K562 (cell line): ENCODE measurements around the gene ZNF277. TPM values are rescaled to one million over a fixed set of nuclear protein-coding genes. Genes with fewer than 3 reads are reported as not detected.

Source experiments
- ATAC-seq: fragments of 200-7000 bp; cut with Tn5 transposase; 3 replicates; pipeline ENCODE4 v1.9.1; 2020; ENCODE audit warnings: moderate library complexity
- BruUV-seq: library from RNA; stranded (reverse); fragments of 400-500 nt; replicated peaks from 2 replicates; lab custom pipeline; 2021; lab: Mats Ljungman, UMichigan
- CTCF ChIA-PET: fragments of 300-600 bp; formaldehyde crosslinking; extraction: SDS; loops from one replicate; lab custom pipeline; 2021; ENCODE audit warnings: low intra/inter-chr PET ratio; lab: Yijun Ruan, JAX
- POLR2A ChIA-PET: fragments of 300-600, 350-650 bp; sonication (Branson Sonifier 250); formaldehyde crosslinking; extraction: SDS; loops from one replicate; lab custom pipeline; 2021; ENCODE audit warnings: antibody characterized with exemption, inconsistent platforms; lab: Yijun Ruan, JAX
- DNase-seq, 4 experiments: peaks; one replicate each; pipeline versions ENCODE4 v3.0.0 to v3.0.0-alpha.2; 2011 to 2018; ENCODE audit warnings: low spot score in 3 of 4, mixed read lengths in 3 of 4; ENCODE audit errors: extremely low read depth in 1 of 4
- FAIRE-seq: peaks from 2 replicates; lab custom pipeline; 2011; peaks lifted over from hg19 to GRCh38; lab: Jason Lieb, UNC
- H2AFZ ChIP-seq: 2 replicates; pipeline ENCODE4 v1.6.0; 2011; ENCODE audit warnings: low read depth, low read length, control low read depth, inconsistent platforms
- H3K27ac ChIP-seq: fragments of 200-600 bp; 3 replicates; pipeline ENCODE4 v1.8.0; 2011; ENCODE audit warnings: low read depth, mild to moderate bottlenecking, control low read depth, inconsistent platforms, low read length, moderate library complexity, mixed read lengths; ENCODE audit errors: extremely low read depth
- H3K27me3 ChIP-seq, 2 experiments: fragments of 300-600 bp in 1 of 2; 2 replicates in 1 of 2; 3 replicates in 1 of 2; pipeline versions ENCODE4 v1.6.0 to v1.8.0; 2011; ENCODE audit warnings: inconsistent platforms in 2 of 2, low read length in 2 of 2, mild to moderate bottlenecking in 1 of 2, mixed read lengths in 1 of 2, moderate library complexity in 1 of 2; ENCODE audit not compliant: control insufficient read depth in 2 of 2, insufficient read depth in 2 of 2
- H3K36me3 ChIP-seq: fragments of 300-600 bp; 3 replicates; pipeline ENCODE4 v1.8.0; 2011; ENCODE audit warnings: mild to moderate bottlenecking, low read length, inconsistent platforms; ENCODE audit not compliant: control insufficient read depth, insufficient read depth
- H3K4me1 ChIP-seq, 2 experiments: fragments of 200-600 bp in 1 of 2; replicated peaks in 1 of 2; 2 replicates in 1 of 2; 3 replicates in 1 of 2; pipeline versions ENCODE4 v1.5.1 to v1.8.0; 2011; ENCODE audit warnings: inconsistent platforms in 2 of 2, low read length in 2 of 2, mild to moderate bottlenecking in 1 of 2, mixed read lengths in 1 of 2, moderate library complexity in 1 of 2; ENCODE audit not compliant: control insufficient read depth in 2 of 2, insufficient read depth in 2 of 2
- H3K4me2 ChIP-seq: 2 replicates; pipeline ENCODE4 v1.6.1; 2011; ENCODE audit warnings: low read length, control low read depth, inconsistent platforms, mixed read lengths; ENCODE audit not compliant: insufficient read depth
- H3K4me3 ChIP-seq: fragments of 200-600 bp; sonication (generic), shearing (Covaris generic); 2 replicates; pipeline ENCODE4 v1.5.1; 2016; ENCODE audit warnings: control low read depth, inconsistent platforms
- H3K79me2 ChIP-seq: fragments of 200-600 bp; 3 replicates; pipeline ENCODE4 v1.8.0; 2011; ENCODE audit warnings: low read length, inconsistent platforms; ENCODE audit not compliant: control insufficient read depth, insufficient read depth
- H3K9ac ChIP-seq, 2 experiments: 2 replicates each; pipeline versions ENCODE4 v1.6.0 to v1.6.1; 2011; ENCODE audit warnings: low read depth in 2 of 2, low read length in 2 of 2, control low read depth in 1 of 2, inconsistent platforms in 1 of 2, mild to moderate bottlenecking in 1 of 2, mixed read lengths in 1 of 2; ENCODE audit not compliant: insufficient read depth in 1 of 2
- H3K9me1 ChIP-seq: one replicate; pipeline ENCODE4 v1.6.0; 2011; ENCODE audit warnings: inconsistent platforms, mild to moderate bottlenecking, low read length, moderate library complexity; ENCODE audit not compliant: control insufficient read depth, insufficient read depth
- H3K9me3 ChIP-seq: replicated peaks from 2 replicates; pipeline ENCODE4 v1.5.1; 2011; ENCODE audit warnings: low read depth, low read length, inconsistent platforms; ENCODE audit not compliant: control insufficient read depth, insufficient read depth
- H4K20me1 ChIP-seq: replicated peaks from 2 replicates; pipeline ENCODE4 v1.6.1; 2011; ENCODE audit warnings: low read length, inconsistent platforms, mixed read lengths; ENCODE audit not compliant: control insufficient read depth, insufficient read depth
- CBX3 ChIP-seq, 2 experiments: IDR thresholded peaks; 1 replicate in 1 of 2; 2 replicates in 1 of 2; pipeline ENCODE4 v1.6.1; 2012; ENCODE audit warnings: inconsistent platforms in 2 of 2, low read length in 2 of 2, borderline replicate concordance in 1 of 2, control low read depth in 1 of 2
- NFIC ChIP-seq: fragments of 450-650 bp; IDR thresholded peaks from 2 replicates; pipeline ENCODE4 v1.6.1; 2017; ENCODE audit warnings: mild to moderate bottlenecking, inconsistent platforms
- SAFB ChIP-seq: fragments of 200-400 bp; formaldehyde crosslinking; IDR thresholded peaks from 2 replicates; pipeline ENCODE4 v1.6.1; 2017; ENCODE audit warnings: low read depth, low read length, borderline replicate concordance
- ZNF561 ChIP-seq: fragments of 450-650 bp; formaldehyde crosslinking; conservative IDR thresholded peaks from 2 replicates; pipeline ENCODE4 v1.4.0; 2020; ENCODE audit warnings: mild to moderate bottlenecking, moderate library complexity
- WGBS: fragments of 100-300 bp; shearing (Covaris generic); methylation state at CpG from one replicate; pipeline ENCODE4 v1.1.6; 2016; ENCODE audit warnings: low coverage, mixed read lengths; ENCODE audit not compliant: insufficient coverage; ENCODE audit errors: missing lambda C conversion rate; 5-methylcytosine and 5-hydroxymethylcytosine counted together
- in situ Hi-C: fragments of 300-500 bp; cut with MboI; formaldehyde crosslinking; loops from 4 replicates; pipeline ENCODE4 v1.15.0; 2018; ENCODE audit warnings: inconsistent platforms, mixed read lengths
- intact Hi-C: fragments of 100-400 bp; cut with micrococcal nuclease; formaldehyde crosslinking; loops from 2 replicates; pipeline ENCODE4 v1.14.2; 2022
- polyA plus RNA-seq, 8 experiments: library from polyadenylated mRNA; depleted of rRNA in 4 of 8; stranded (reverse) in 5 of 8; unstranded in 3 of 8; fragments of >200 nt; fragmentation: Nextera tagmentation in 2 of 8; fragmentation: Illumina TruSeq in 1 of 8; extraction: Ambion mirVana in 2 of 8; extraction: Trizol in 1 of 8; gene quantifications; 2 replicates each; pipeline versions ENCODE4 v1.2.1 to v1.2.3, GENCODE V29; 2011 to 2014; ENCODE audit warnings: inconsistent platforms in 1 of 8, missing spikeins in 1 of 8
- total RNA-seq, 7 experiments: library from RNA; depleted of rRNA in 6 of 7; stranded (reverse); fragments of >200 nt in 6 of 7; fragmentation: Illumina TruSeq in 2 of 7; extraction: Trizol in 2 of 7; gene quantifications; 2 replicates each; pipeline versions ENCODE4 v1.2.1 to v1.2.3, GENCODE V29; 2011 to 2021; ENCODE audit warnings: low replicate concordance in 1 of 7
- TF ChIP-seq, protein P1 (sequence below): fragments of 250-450 bp; sonication (Bioruptor Pico); IDR thresholded peaks from 2 replicates; pipeline ENCODE4 v1.8.0; 2022; ENCODE audit warnings: inconsistent platforms, mild to moderate bottlenecking, moderate library complexity, borderline replicate concordance

The ZNF277 gene
- total and polyA plus RNA-seq, 9 of the 15 experiments (the other 6 are each of a cell fraction or from before 2014, with no cell fraction given) = 18.8 to 33.5 (median 27.7) TPM

DNA sequence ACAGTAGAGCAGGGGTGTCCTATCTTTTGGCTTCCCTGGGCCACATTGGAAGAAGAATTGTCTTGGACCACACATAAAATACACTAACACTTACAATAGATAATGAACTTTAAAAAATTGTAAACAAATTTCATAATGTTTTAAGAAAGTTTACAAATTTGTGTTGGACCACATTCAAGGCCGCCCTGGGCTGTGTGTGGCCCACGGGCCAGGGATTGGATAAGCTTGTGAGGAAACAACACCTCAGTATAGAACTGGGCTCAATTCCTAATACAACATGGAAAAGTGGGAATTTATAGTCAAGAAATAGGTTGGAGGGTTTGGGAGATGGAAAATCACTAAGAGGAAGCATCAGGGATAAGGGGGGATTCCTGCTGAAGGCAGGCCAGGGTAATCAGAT lies 17.7 kb downstream of the ZNF277 start:
- Histone ChIP-seq H3K79me2 (no peaks in the 10 kb centered on the region), H4K20me1 (no peaks in the 10 kb centered on the region; the same call in 1 of the 2 replicates), H3K27ac (no peak overlapping the region), H3K4me3 (no peak overlapping the region), H3K9ac (no peak overlapping the region), H3K4me1 (no peaks in the 10 kb centered on the region), H3K27me3 (no peaks in the 10 kb centered on the region), H3K36me3 (no peaks in the 10 kb centered on the region), H3K9me1 (no peaks in the 10 kb centered on the region), H3K4me2 (no peak overlapping the region), H3K9me3 (no peaks in the 10 kb centered on the region), H2AFZ (no peak overlapping the region)
- FAIRE-seq = no peak
- ATAC-seq = no peak
- BruUV-seq = no TSS peak
- intact Hi-C loops (no loop called here), in situ Hi-C loops (no loop called here)
- WGBS = 57% methylated on average over 2 of the region's 2 CpGs
- ChIA-PET POLR2A (interaction anchor here (0.6 kb wide), 1 partner anchor 77 kb away, joined by 3 read pairs; no protein-coding TSS in a partner anchor), CTCF (no interaction called here)
- TF ChIP-seq SAFB (no peak), ZNF561 (CRISPR knock-in tag) (no peak)
- TF ChIP-seq, protein P1, sequence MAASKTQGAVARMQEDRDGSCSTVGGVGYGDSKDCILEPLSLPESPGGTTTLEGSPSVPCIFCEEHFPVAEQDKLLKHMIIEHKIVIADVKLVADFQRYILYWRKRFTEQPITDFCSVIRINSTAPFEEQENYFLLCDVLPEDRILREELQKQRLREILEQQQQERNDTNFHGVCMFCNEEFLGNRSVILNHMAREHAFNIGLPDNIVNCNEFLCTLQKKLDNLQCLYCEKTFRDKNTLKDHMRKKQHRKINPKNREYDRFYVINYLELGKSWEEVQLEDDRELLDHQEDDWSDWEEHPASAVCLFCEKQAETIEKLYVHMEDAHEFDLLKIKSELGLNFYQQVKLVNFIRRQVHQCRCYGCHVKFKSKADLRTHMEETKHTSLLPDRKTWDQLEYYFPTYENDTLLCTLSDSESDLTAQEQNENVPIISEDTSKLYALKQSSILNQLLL (CRISPR knock-in tag) = peak; percentile 19; the same call in 1 of the 2 replicates
- DNase-seq = no peak

DNA sequence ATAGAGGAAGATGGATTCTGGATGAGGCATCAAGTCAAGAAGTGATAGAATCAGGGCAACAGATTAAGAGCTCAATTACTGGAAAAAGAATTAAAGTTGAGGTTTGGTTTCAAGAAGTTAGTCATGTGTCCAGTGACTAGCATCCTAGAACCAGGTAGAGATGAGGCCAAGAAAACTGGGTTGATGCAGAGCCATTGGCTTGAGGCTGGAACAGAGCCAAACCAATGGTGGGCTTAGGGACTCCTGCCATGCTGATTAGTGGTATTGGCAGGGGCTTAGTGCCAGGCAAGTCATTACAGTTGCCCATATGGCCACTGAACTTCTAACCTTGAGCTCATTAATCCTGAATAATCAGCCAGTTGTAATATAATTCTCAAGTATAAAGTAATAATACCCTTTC lies 18.5 kb downstream of the ZNF277 start:
- POLR2A ChIA-PET = no interaction called here
- intact Hi-C loops = no loop called here
- BruUV-seq = no TSS peak
- Histone ChIP-seq H3K4me1 (no peaks in the 10 kb centered on the region), H3K27me3 (no peaks in the 10 kb centered on the region), H3K36me3 (no peaks in the 10 kb centered on the region), H3K9me3 (no peaks in the 10 kb centered on the region), H3K27ac (no peak overlapping the region), H4K20me1 (no peaks in the 10 kb centered on the region; the same call in 1 of the 2 replicates), H3K79me2 (no peaks in the 10 kb centered on the region), H3K9ac (no peak overlapping the region), H2AFZ (no peak overlapping the region), H3K4me3 (no peak overlapping the region), H3K9me1 (no peaks in the 10 kb centered on the region), H3K4me2 (no peak overlapping the region)
- FAIRE-seq (no peak), ATAC-seq (no peak), DNase-seq (peak in 1 of 4 experiments; percentile 19)
- TF ChIP-seq, protein P1 (CRISPR knock-in tag) = peak; percentile 27; the same call in 1 of the 2 replicates
- no peak for TF ChIP-seq CBX3 (IDR thresholded peaks at IDR 0.05; ENCODE audit: borderline replicate concordance in 1 of 2, low read length in 2 of 2)
- peak; percentile 42; the same call in 1 of the 2 replicates for TF ChIP-seq NFIC
- CTCF ChIA-PET = no interaction called here
- in situ Hi-C loops = no loop called here
